Parathyroid adenoma (tissue), 2 donors: Measurements from ENCODE around the gene MRM2.

Experiments used
- H2AFZ ChIP-seq: fragments of 300-600 bp; sonication (generic); one replicate; pipeline ENCODE4 v1.7.0; 2017; ENCODE audit warnings: antibody characterized with exemption, mild to moderate bottlenecking
- H3K27ac ChIP-seq: fragments of 300-600 bp; sonication (generic); one replicate; pipeline ENCODE4 v1.7.0; 2017
- H3K27me3 ChIP-seq: fragments of 300-600 bp; sonication (generic); one replicate; pipeline ENCODE4 v1.7.0; 2017; ENCODE audit warnings: low read length; ENCODE audit not compliant: control insufficient read depth, insufficient read depth
- H3K36me3 ChIP-seq: fragments of 300-600 bp; sonication (generic); one replicate; pipeline ENCODE4 v1.7.0; 2017; ENCODE audit warnings: low read length; ENCODE audit not compliant: control insufficient read depth, insufficient read depth
- H3K4me1 ChIP-seq: fragments of 300-600 bp; sonication (generic); one replicate; pipeline ENCODE4 v1.7.0; 2017; ENCODE audit warnings: control low read depth
- H3K4me2 ChIP-seq: fragments of 300-600 bp; sonication (generic); one replicate; pipeline ENCODE4 v1.7.0; 2017; ENCODE audit warnings: low read length
- H3K4me3 ChIP-seq: fragments of 300-600 bp; sonication (generic); one replicate; pipeline ENCODE4 v1.7.0; 2017; ENCODE audit warnings: low read depth, low read length
- H3K79me2 ChIP-seq: fragments of 300-600 bp; sonication (generic); one replicate; pipeline ENCODE4 v1.7.0; 2017; ENCODE audit warnings: control low read depth
- H3K9ac ChIP-seq: fragments of 300-600 bp; sonication (generic); one replicate; pipeline ENCODE4 v1.7.0; 2017; ENCODE audit warnings: mild to moderate bottlenecking
- H3K9me3 ChIP-seq: fragments of 300-600 bp; sonication (generic); one replicate; pipeline ENCODE4 v1.7.0; 2017; ENCODE audit warnings: low read length; ENCODE audit not compliant: control insufficient read depth
- TF ChIP-seq, protein P1 (sequence below): fragments of 300-600 bp; sonication (generic); IDR thresholded peaks from one replicate; pipeline ENCODE4 v1.7.0; 2017; ENCODE audit warnings: antibody characterized with exemption, mild to moderate bottlenecking
- donor health status: primary hyperparathyroidism.

MRM2 gene

DNA sequence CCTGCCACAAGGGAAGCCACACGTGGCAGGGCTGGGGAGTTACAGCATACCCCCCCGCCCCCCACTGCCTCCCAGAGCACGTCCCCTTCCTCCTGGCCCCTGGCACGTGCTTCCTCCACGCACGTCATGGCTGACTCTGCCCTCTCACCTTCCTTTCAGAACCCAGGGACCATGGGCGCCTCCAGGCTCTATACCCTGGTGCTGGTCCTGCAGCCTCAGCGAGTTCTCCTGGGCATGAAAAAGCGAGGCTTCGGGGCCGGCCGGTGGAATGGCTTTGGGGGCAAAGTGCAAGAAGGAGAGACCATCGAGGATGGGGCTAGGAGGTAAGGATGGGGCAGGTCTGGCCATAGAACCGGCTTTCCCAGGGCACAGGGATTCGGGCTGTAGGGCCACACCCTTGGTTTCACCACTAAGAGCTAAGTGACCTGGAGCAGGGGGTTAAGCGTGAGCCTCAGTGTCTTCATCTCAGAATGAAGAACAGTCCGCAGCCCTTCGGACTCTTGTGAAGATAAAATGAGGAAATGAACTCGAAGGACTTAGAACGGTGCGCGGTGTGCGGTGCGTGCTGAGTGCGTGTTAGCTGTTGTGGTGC, 2.5 kb upstream of the MRM2 start:
- Histone ChIP-seq H3K27me3 (no peaks in the 10 kb centered on the region), H2AFZ (no peak overlapping the region), H3K4me2 (no peak overlapping the region), H3K36me3 (no peaks in the 10 kb centered on the region), H3K4me1 (peaks cover 4% of the 10 kb centered on the region), H3K79me2 (peaks cover 6% of the 10 kb centered on the region), H3K27ac (no peak overlapping the region), H3K4me3 (no peak overlapping the region), H3K9me3 (no peaks in the 10 kb centered on the region), H3K9ac (no peak overlapping the region)
- TF ChIP-seq, protein P1, sequence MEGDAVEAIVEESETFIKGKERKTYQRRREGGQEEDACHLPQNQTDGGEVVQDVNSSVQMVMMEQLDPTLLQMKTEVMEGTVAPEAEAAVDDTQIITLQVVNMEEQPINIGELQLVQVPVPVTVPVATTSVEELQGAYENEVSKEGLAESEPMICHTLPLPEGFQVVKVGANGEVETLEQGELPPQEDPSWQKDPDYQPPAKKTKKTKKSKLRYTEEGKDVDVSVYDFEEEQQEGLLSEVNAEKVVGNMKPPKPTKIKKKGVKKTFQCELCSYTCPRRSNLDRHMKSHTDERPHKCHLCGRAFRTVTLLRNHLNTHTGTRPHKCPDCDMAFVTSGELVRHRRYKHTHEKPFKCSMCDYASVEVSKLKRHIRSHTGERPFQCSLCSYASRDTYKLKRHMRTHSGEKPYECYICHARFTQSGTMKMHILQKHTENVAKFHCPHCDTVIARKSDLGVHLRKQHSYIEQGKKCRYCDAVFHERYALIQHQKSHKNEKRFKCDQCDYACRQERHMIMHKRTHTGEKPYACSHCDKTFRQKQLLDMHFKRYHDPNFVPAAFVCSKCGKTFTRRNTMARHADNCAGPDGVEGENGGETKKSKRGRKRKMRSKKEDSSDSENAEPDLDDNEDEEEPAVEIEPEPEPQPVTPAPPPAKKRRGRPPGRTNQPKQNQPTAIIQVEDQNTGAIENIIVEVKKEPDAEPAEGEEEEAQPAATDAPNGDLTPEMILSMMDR = no peak

DNA sequence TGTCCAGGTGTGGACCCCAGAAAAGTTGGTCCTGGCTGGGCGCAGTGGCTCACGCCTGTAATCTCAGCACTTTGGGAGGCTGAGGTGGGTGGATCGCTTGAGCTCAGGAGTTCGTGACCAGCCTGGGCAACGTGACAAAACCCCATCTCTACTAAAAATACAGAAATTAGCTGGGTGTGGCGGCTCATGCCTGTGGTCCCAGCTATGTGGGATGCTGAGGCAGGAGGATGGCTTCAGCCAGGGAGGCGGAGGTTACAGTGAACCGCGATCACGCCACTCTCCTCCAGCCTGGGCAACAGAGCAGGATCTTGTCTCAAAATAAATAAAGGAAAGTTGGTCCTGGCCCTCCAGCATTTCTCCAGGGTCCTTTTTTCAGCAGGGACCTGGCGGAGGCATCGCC, 1.5 kb upstream of the MRM2 start:
- no peak overlapping the region for H3K4me3 ChIP-seq
- no peaks in the 10 kb centered on the region for H3K9me3 ChIP-seq
- no peak overlapping the region for H3K9ac ChIP-seq
- TF ChIP-seq, protein P1 = no peak
- H3K4me1 ChIP-seq = peaks cover 4% of the 10 kb centered on the region
- no peak overlapping the region for H3K27ac ChIP-seq
- no peak overlapping the region for H2AFZ ChIP-seq
- H3K36me3 ChIP-seq = no peaks in the 10 kb centered on the region
- H3K27me3 ChIP-seq = no peaks in the 10 kb centered on the region
- H3K4me2 ChIP-seq = no peak overlapping the region
- H3K79me2 ChIP-seq = peaks cover 6% of the 10 kb centered on the region

DNA sequence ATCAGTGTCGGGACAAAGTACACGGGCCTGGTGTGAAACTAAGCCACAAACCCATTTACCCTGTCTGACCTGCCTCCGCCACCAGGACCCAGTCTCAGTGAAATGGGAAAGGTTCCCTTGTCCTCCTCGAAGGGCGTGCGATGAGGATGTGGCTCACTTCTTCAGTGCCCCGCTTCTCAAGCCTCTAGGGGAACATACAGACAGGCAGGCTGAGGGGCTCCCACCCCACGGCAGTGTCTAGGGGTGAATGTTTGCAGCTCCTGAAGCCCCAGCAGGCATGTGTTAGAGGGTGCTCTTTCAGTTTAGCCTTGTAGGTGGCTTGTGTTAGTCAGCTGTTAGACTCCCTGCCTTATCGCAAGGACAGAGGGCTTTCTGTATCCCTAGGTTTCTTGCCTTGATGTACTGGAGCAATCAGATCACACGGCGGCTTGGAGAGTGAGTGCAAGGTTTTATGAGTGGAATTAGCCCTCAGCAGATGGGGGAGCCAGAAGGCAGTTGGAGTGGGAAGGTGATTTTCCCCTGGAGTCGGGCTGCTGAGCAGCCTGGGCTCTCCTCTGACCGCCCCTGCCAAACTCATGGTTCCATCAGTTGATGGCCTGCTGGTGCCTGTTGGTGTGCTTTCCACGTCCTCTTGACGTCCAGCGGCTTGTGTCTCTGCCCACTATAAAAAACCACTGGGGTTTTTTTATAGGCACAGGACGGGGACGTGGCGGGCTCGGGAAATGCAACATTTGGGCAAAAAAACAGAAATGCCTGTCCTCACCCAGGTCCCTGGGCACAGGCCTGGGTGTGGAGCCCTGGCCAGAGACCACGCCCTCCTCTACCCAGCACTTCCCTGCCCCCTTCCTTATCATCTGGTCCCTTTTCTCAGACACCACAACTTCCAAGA, 780 bp upstream of the MRM2 start:
- H2AFZ ChIP-seq = peak overlapping the region; percentile 98
- H3K9ac ChIP-seq = no peak overlapping the region
- no peaks in the 10 kb centered on the region for H3K27me3 ChIP-seq
- no peaks in the 10 kb centered on the region for H3K36me3 ChIP-seq
- peak overlapping the region; percentile 91 for H3K4me2 ChIP-seq
- peaks cover 6% of the 10 kb centered on the region for H3K79me2 ChIP-seq
- no peak overlapping the region for H3K27ac ChIP-seq
- peaks cover 4% of the 10 kb centered on the region for H3K4me1 ChIP-seq
- H3K4me3 ChIP-seq = peak overlapping the region; percentile 86
- TF ChIP-seq, protein P1 = no peak
- no peaks in the 10 kb centered on the region for H3K9me3 ChIP-seq

DNA sequence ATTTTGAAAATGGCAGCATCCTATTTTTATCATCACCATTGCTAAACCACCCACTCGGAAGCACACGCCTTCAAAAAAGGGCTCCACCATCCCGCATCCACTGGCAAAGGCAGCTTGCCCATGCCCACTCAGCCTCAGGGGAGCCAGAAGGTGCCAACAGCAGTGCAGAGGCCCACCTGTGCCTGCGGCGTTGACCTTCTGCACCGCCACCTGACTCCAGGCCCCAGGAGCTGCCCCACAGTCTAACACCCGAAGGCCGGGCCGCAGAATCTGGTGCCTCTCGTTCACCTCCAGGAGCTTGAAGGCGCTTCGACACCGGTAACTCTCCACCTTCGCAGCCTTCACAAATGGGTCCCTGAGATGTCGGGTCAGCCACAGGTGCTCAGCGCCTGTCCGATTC, 2.8 kb downstream of the MRM2 start:
- H3K4me2 ChIP-seq = no peak overlapping the region
- H3K4me3 ChIP-seq = no peak overlapping the region
- H3K27me3 ChIP-seq = no peaks in the 10 kb centered on the region
- H3K27ac ChIP-seq = no peak overlapping the region
- no peaks in the 10 kb centered on the region for H3K9me3 ChIP-seq
- no peaks in the 10 kb centered on the region for H3K36me3 ChIP-seq
- peaks cover 6% of the 10 kb centered on the region for H3K79me2 ChIP-seq
- H2AFZ ChIP-seq = no peak overlapping the region
- H3K9ac ChIP-seq = no peak overlapping the region
- TF ChIP-seq, protein P1 = no peak
- H3K4me1 ChIP-seq = peaks cover 4% of the 10 kb centered on the region
